H1 (cell line): ENCODE measurements around the gene CLIC2. TPM values are rescaled to one million over a fixed set of nuclear protein-coding genes. Genes with fewer than 3 reads are reported as not detected.

Source experiments
- CTCF ChIA-PET: fragments of 300-600 bp; sonication (Branson Sonifier 250); formaldehyde crosslinking; loops from one replicate; lab custom pipeline; 2021; ENCODE audit not compliant: partially characterized antibody; lab: Charles Lee
- POLR2A ChIA-PET: fragments of 300-600 bp; sonication (Branson Sonifier 250); formaldehyde crosslinking; loops from one replicate; lab custom pipeline; 2021; ENCODE audit warnings: inconsistent platforms; ENCODE audit not compliant: partially characterized antibody; lab: Charles Lee
- DNase-seq, 2 experiments: peaks; one replicate each; pipeline versions ENCODE4 v3.0.0 to v3.0.0-alpha.2; 2010 to 2022; ENCODE audit warnings: low spot score in 2 of 2, low read depth in 1 of 2, mixed read lengths in 1 of 2
- FAIRE-seq: peaks from 2 replicates; lab custom pipeline; 2011; peaks lifted over from hg19 to GRCh38; lab: Jason Lieb, UNC
- H2AFZ ChIP-seq: 2 replicates; pipeline ENCODE4 v1.8.1; 2012; ENCODE audit warnings: low read length, inconsistent platforms
- H2AK5ac ChIP-seq: 2 replicates; pipeline ENCODE4 v1.6.1; 2013; ENCODE audit warnings: low read depth, low read length
- H2BK120ac ChIP-seq: replicated peaks from 2 replicates; pipeline ENCODE3; 2013; ENCODE audit warnings: low read depth, low read length, inconsistent platforms
- H2BK12ac ChIP-seq: 2 replicates; pipeline ENCODE4 v1.6.1; 2013; ENCODE audit warnings: low read depth, low read length
- H2BK15ac ChIP-seq: 2 replicates; pipeline ENCODE4 v1.6.1; 2013; ENCODE audit warnings: low read length
- H2BK20ac ChIP-seq: 2 replicates; pipeline ENCODE4 v1.6.1; 2013; ENCODE audit warnings: low read length
- H2BK5ac ChIP-seq: 2 replicates; pipeline ENCODE4 v1.6.1; 2013; ENCODE audit warnings: low read depth, low read length
- H3K14ac ChIP-seq: 2 replicates; pipeline ENCODE4 v1.6.1; 2013; ENCODE audit warnings: inconsistent platforms; ENCODE audit not compliant: insufficient read length
- H3K18ac ChIP-seq: 2 replicates; pipeline ENCODE4 v1.6.1; 2013; ENCODE audit warnings: low read length; ENCODE audit errors: extremely low read depth
- H3K23ac ChIP-seq: 2 replicates; pipeline ENCODE4 v1.6.1; 2013; ENCODE audit warnings: inconsistent platforms; ENCODE audit not compliant: insufficient read length
- H3K23me2 ChIP-seq: 2 replicates; pipeline ENCODE4 v1.6.1; 2013; ENCODE audit warnings: low read depth, low read length
- H3K27ac ChIP-seq: 2 replicates; pipeline ENCODE4 v1.6.1; 2011; ENCODE audit warnings: low read depth, low read length, inconsistent platforms
- H3K27me3 ChIP-seq, 4 experiments: replicated peaks in 1 of 4; 1 replicate in 1 of 4; 2 replicates in 3 of 4; pipeline versions ENCODE4 v1.6.1 to v1.8.1; 2011 to 2013; ENCODE audit warnings: low read length in 3 of 4, mild to moderate bottlenecking in 3 of 4, inconsistent platforms in 2 of 4, mixed read lengths in 2 of 4, moderate library complexity in 1 of 4; ENCODE audit not compliant: control insufficient read depth in 3 of 4, insufficient read depth in 3 of 4; ENCODE audit errors: extremely low read depth in 1 of 4
- H3K36me3 ChIP-seq, 4 experiments: 2 replicates each; pipeline versions ENCODE4 v1.6.1 to v1.8.1; 2011 to 2013; ENCODE audit warnings: mild to moderate bottlenecking in 4 of 4, low read length in 3 of 4, moderate library complexity in 2 of 4, control low read depth in 1 of 4, inconsistent platforms in 1 of 4; ENCODE audit not compliant: insufficient read depth in 4 of 4, control insufficient read depth in 2 of 4
- H3K4ac ChIP-seq: replicated peaks from 2 replicates; pipeline ENCODE3; 2013; ENCODE audit warnings: low read length, low read depth, mixed read lengths, inconsistent platforms; ENCODE audit not compliant: insufficient read length
- H3K4me1 ChIP-seq, 4 experiments: replicated peaks in 1 of 4; 1 replicate in 1 of 4; 2 replicates in 3 of 4; pipeline versions ENCODE4 v1.6.1 to v1.8.1; 2011 to 2013; ENCODE audit warnings: low read length in 3 of 4, inconsistent platforms in 2 of 4, mixed read lengths in 1 of 4; ENCODE audit not compliant: insufficient read depth in 4 of 4, control insufficient read depth in 3 of 4
- H3K4me2 ChIP-seq, 2 experiments: 2 replicates each; pipeline versions ENCODE4 v1.6.1 to v1.8.1; 2011 to 2013; ENCODE audit warnings: low read depth in 2 of 2, low read length in 2 of 2, control low read depth in 1 of 2, inconsistent platforms in 1 of 2, mild to moderate bottlenecking in 1 of 2; ENCODE audit not compliant: insufficient read depth in 1 of 2
- H3K4me3 ChIP-seq, 4 experiments: fragments of 200-600, 300-600 bp in 1 of 4; sonication (generic), shearing (Covaris generic), sonication (Bioruptor Twin) in 1 of 4; 2 replicates each; pipeline versions ENCODE4 v1.5.1 to v1.8.1; 2011 to 2016; ENCODE audit warnings: low read length in 4 of 4, low read depth in 3 of 4, control low read depth in 2 of 4, inconsistent platforms in 2 of 4, mild to moderate bottlenecking in 2 of 4, mixed read lengths in 1 of 4, moderate library complexity in 1 of 4; ENCODE audit not compliant: insufficient read depth in 2 of 4; ENCODE audit errors: extremely low read depth in 1 of 4
- H3K56ac ChIP-seq: replicated peaks from 2 replicates; pipeline ENCODE3; 2013; ENCODE audit warnings: low read depth, mild to moderate bottlenecking, mixed read lengths, low read length, inconsistent platforms; ENCODE audit not compliant: insufficient read length
- H3K79me1 ChIP-seq: 2 replicates; pipeline ENCODE4 v1.6.1; 2013; ENCODE audit warnings: low read depth, low read length, control low read depth
- H3K79me2 ChIP-seq, 2 experiments: 2 replicates each; pipeline versions ENCODE4 v1.6.1 to v1.8.1; 2012 to 2013; ENCODE audit warnings: low read length in 2 of 2, mild to moderate bottlenecking in 2 of 2, inconsistent platforms in 1 of 2; ENCODE audit not compliant: insufficient read depth in 2 of 2, control insufficient read depth in 1 of 2
- H3K9ac ChIP-seq, 4 experiments: replicated peaks in 1 of 4; 1 replicate in 1 of 4; 2 replicates in 3 of 4; pipeline versions ENCODE4 v1.6.1 to v1.8.1; 2011 to 2013; ENCODE audit warnings: low read depth in 3 of 4, low read length in 3 of 4, control low read depth in 2 of 4, mild to moderate bottlenecking in 2 of 4, moderate library complexity in 2 of 4, inconsistent platforms in 1 of 4; ENCODE audit errors: extremely low read depth in 1 of 4
- H3K9me3 ChIP-seq, 2 experiments: 2 replicates each; pipeline versions ENCODE4 v1.6.1 to v1.8.1; 2012 to 2013; ENCODE audit warnings: mild to moderate bottlenecking in 2 of 2, moderate library complexity in 2 of 2, control low read depth in 1 of 2, inconsistent platforms in 1 of 2, low read depth in 1 of 2, low read length in 1 of 2, mixed read lengths in 1 of 2; ENCODE audit not compliant: insufficient read depth in 2 of 2
- H4K20me1 ChIP-seq, 2 experiments: replicated peaks in 1 of 2; 2 replicates each; pipeline versions ENCODE3 to v1.8.1; 2011 to 2013; ENCODE audit warnings: inconsistent platforms in 2 of 2, low read length in 2 of 2, mild to moderate bottlenecking in 1 of 2; ENCODE audit not compliant: insufficient read depth in 2 of 2, control insufficient read depth in 1 of 2
- H4K5ac ChIP-seq: 2 replicates; pipeline ENCODE4 v1.6.1; 2013; ENCODE audit warnings: low read length, low read depth, mixed read lengths, inconsistent platforms; ENCODE audit not compliant: insufficient read length
- H4K8ac ChIP-seq: 2 replicates; pipeline ENCODE4 v1.8.0; 2013; ENCODE audit warnings: mild to moderate bottlenecking, moderate library complexity, low read length, inconsistent platforms; ENCODE audit not compliant: insufficient read depth; ENCODE audit errors: extremely low read depth
- H4K91ac ChIP-seq: replicated peaks from 2 replicates; pipeline ENCODE3; 2013; ENCODE audit warnings: low read length, mixed read lengths, inconsistent platforms; ENCODE audit not compliant: insufficient read length
- KDM4A ChIP-seq: IDR thresholded peaks from one replicate; pipeline ENCODE4 v1.7.1; 2012; ENCODE audit warnings: low read depth, mild to moderate bottlenecking, moderate library complexity, low read length, inconsistent platforms; ENCODE audit not compliant: severe bottlenecking
- WGBS, 2 experiments: shearing (Covaris generic) in 1 of 2; methylation state at CpG; one replicate each; pipeline versions ENCODE4 v1.1.6 to v1.1.7; 2013 to 2015; ENCODE audit warnings: low lambda C conversion rate in 2 of 2, mixed read lengths in 2 of 2, inconsistent platforms in 1 of 2, low coverage in 1 of 2, missing lambda C conversion rate in 1 of 2; ENCODE audit not compliant: insufficient replicate concordance in 2 of 2, insufficient coverage in 1 of 2, insufficient read length in 1 of 2; ENCODE audit errors: extremely low coverage in 1 of 2, missing lambda C conversion rate in 1 of 2; 5-methylcytosine and 5-hydroxymethylcytosine counted together
- polyA plus RNA-seq, 7 experiments: library from polyadenylated mRNA; depleted of rRNA in 3 of 7; stranded (reverse) in 5 of 7; unstranded in 2 of 7; fragments of >200 nt in 5 of 7; fragments of 200-250 nt in 2 of 7; gene quantifications; 1 replicate in 5 of 7; 2 replicates in 1 of 7; 4 replicates in 1 of 7; pipeline versions ENCODE4 v1.2.1 to v1.2.3, GENCODE V29; 2011 to 2013; ENCODE audit warnings: missing spikeins in 2 of 7, mixed read lengths in 2 of 7
- total RNA-seq: library from RNA; stranded (reverse); fragmentation: NEBNext Ultra II Directional; extraction: Animal tissue kit (Norgen Biotek cat#: 25700); gene quantifications from 2 replicates; pipeline ENCODE4 v1.2.1, GENCODE V29; 2021

Gene CLIC2
- total and polyA plus RNA-seq, 2 of the 8 experiments (the other 6 are each of a cell fraction or from before 2014, with no cell fraction given), result 0.08 to 0.61 TPM

GRCh38 chrX:155246748-155247147 lies 87.7 kb downstream of the CLIC2 start:
- no peak for TF ChIP-seq KDM4A
- Histone ChIP-seq H3K56ac (no peak overlapping the region), H2BK20ac (no peak overlapping the region), H4K8ac (no peak overlapping the region), H2BK15ac (no peak overlapping the region), H3K18ac (no peak overlapping the region), H3K4me2 (no peak overlapping the region), H3K4ac (no peak overlapping the region), H3K9ac (no peak overlapping the region), H2AFZ (no peak overlapping the region), H4K5ac (no peak overlapping the region), H3K79me1 (no peaks in the 10 kb centered on the region), H3K27me3 (no peaks in the 10 kb centered on the region), H3K4me3 (no peak overlapping the region), H3K36me3 (no peaks in the 10 kb centered on the region), H3K9me3 (no peaks in the 10 kb centered on the region), H3K79me2 (no peaks in the 10 kb centered on the region), H2AK5ac (no peak overlapping the region; the same call in 1 of the 2 replicates), H2BK120ac (no peak overlapping the region), H4K20me1 (peaks cover 0 to under 1% of the 10 kb centered on the region in 2 experiments), H4K91ac (no peak overlapping the region), H2BK12ac (no peak overlapping the region), H3K23me2 (no peaks in the 10 kb centered on the region), H3K23ac (no peak overlapping the region), H3K14ac (no peak overlapping the region), H2BK5ac (no peak overlapping the region), H3K27ac (no peak overlapping the region), H3K4me1 (no peaks in the 10 kb centered on the region)
- DNase-seq (no peak), FAIRE-seq (peak; percentile 62)
- WGBS, 2 experiments, result 100% methylated on average over 1 of the region's 1 CpG; no CpG with 5 or more reads in 1 of the 2 experiments
- ChIA-PET POLR2A (no interaction called here), CTCF (interaction anchor here (0.6 kb wide), 1 partner anchor 52 kb away, joined by 3 read pairs; no protein-coding TSS in a partner anchor)
